ENCODE results near the gene ZDHHC12.

Gene ZDHHC12

GRCh38 chr9:128729766-128730517 lies 6.0 kb upstream of the ZDHHC12 start:
- no peak for DNase-seq (ENCODE audit: low read depth)

GRCh38 chr9:128729302-128729701 lies 5.4 kb upstream of the ZDHHC12 start:
- DNase-seq (ENCODE audit: low read depth) = no peak

- no peak for DNase-seq (ENCODE audit: low read depth)
Observed at GRCh38 chr9:128728298-128728697, 4.4 kb upstream of the ZDHHC12 start.

- DNase-seq (ENCODE audit: low read depth) = no peak
Observed at GRCh38 chr9:128727640-128728248, 3.8 kb upstream of the ZDHHC12 start.

- DNase-seq (ENCODE audit: low read depth) = peak; percentile 56
Observed at GRCh38 chr9:128724744-128725211, 851 bp upstream of the ZDHHC12 start.

DNA sequence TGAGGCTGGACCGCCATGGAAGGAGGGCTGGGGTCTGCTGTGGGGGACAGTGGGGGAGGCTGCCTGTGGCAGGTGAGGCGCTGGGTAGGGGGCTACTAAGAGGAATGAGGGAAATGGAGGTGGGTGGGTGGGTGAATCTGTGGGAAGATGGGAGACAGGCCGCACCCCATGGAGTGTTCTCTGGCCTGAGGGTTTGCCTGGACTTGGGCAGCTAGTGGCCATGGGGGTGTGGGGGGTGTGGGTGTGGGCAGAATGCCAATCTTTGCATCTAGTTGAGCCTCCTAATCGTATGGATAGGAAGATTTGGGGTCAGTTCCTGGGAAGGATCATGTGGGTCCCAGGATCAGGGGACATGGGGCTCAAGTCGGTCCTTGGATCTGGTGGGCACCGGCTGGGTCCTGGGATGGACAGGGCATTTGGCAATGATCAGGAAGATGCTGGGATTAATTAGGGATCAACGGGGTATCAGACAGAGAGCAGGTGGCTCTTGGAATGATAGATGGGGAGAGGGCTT lies 518 bp downstream of the ZDHHC12 start:
- DNase-seq (ENCODE audit: low read depth) = no peak

- no peak for DNase-seq (ENCODE audit: low read depth)
Observed at GRCh38 chr9:128722380-128723351, 1.3 kb downstream of the ZDHHC12 start.

GRCh38 chr9:128721487-128722010 lies 2.4 kb downstream of the ZDHHC12 start:
- DNase-seq (ENCODE audit: low read depth) = no peak

DNA sequence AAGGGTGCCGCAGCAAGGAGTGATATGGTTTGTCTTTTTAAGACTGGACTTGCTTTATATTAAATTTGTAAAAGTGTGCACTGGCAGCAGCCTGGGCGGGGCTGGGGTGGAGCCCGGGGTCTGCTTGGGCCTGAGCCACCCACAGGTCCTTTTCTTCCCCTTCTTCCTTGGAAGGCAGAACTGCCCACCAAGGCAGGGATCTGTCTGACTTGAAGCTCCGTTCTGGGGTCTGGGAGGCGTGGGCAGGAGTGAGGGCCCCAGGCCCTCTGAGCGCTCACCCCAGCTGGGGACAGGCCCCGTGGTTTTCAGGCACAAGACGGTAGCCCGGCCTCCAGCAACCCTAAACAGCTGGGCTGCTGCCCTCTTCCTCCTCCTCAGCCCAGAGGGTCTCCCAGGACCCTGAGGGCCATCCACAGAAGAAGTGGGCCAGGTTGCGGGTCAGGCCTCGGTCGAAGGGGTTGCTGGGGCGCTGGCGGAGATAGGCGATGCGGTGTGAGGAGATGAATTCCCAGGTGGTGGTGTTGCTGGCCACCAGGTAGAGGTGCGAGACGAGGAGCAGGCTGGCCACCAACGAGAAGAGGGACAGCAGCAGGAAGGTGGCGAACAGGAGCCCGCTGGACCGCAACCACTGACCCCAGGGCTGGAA lies 3.0 kb downstream of the ZDHHC12 start:
- DNase-seq (ENCODE audit: low read depth) = no peak

GRCh38 chr9:128719919-128720605 lies 3.9 kb downstream of the ZDHHC12 start:
- DNase-seq (ENCODE audit: low read depth) = no peak

- DNase-seq (ENCODE audit: low read depth) = no peak
Observed at GRCh38 chr9:128718475-128718874, 5.5 kb downstream of the ZDHHC12 start.

DNA sequence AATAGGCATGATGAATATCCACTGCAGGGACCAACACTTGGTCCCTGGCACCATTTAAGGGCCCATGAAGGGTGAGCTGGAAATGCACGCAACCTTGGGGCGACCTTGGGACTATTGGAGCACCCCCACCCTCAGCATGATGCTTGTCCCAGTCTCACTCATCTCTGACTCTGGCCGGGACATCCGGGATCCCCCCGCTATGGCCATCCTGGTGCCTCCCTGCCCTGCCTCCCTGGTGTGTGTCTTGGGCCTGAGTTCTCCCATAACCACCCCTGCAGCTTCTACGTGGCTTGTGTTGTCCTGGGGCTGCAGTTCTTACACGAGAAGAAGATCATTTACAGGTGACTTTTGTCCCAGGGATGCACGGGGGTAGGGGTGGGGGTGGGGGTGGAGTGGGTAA lies 5.9 kb downstream of the ZDHHC12 start:
- DNase-seq (ENCODE audit: low read depth) = no peak

GRCh38 chr9:128716581-128717254 lies 7.2 kb downstream of the ZDHHC12 start:
- DNase-seq (ENCODE audit: low read depth) = no peak

DNA sequence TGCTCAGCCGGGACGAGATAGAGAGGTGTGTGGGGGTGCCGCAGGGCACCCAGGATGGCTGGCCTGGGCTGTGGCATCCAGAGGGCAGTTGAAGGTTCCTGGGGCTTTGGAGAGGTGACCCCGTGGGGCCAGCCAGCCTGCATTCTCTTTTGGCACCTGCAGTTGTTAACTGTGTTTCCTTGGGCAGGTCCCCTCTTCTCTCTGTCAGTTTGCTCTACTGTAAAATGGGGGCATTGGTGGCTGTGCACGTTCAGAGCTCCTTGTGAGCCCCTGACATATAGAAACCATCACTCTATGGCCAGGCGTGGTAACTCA lies 8.5 kb downstream of the ZDHHC12 start:
- no peak for DNase-seq (ENCODE audit: low read depth)

DNA sequence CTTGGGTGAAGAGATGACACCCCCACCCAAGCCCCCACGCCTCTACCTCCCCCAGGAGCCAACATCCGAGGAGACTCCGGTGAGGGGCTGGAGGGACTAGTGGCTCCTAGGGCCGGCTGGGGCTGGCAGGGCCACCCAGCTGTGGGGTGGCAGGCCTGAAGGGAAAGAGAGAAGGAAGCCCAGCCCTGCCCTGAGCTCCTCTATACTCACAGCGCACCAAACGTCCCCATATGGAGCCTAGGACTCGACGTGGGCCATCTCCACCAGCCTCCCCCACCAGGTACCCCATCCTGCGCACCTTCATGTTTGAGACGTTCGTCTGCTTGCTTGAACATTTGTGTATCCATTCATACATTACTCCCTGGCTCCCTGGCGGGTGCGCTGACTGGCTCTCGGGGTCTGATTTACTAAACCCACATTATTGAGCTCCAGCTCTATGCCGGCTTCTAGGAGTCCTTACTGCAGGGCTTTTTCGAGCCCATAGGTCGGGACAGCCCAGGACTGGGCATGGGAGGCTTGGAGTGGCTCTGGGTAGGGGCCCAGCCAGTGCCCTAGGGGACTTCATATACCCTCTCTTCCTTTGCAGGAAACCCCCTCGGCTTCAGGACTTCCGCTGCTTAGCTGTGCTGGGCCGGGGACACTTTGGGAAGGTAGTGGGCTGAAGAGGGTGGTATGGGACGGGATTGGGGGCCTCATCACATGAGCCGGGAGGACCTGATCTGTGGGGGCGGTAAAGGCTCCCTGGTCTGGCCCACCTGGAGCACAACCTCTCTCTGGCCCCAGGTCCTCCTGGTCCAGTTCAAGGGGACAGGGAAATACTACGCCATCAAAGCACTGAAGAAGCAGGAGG lies 9.1 kb downstream of the ZDHHC12 start:
- no peak for DNase-seq (ENCODE audit: low read depth)

- no peak for DNase-seq (ENCODE audit: low read depth)
Observed at GRCh38 chr9:128713941-128714573, 9.9 kb downstream of the ZDHHC12 start.

DNA sequence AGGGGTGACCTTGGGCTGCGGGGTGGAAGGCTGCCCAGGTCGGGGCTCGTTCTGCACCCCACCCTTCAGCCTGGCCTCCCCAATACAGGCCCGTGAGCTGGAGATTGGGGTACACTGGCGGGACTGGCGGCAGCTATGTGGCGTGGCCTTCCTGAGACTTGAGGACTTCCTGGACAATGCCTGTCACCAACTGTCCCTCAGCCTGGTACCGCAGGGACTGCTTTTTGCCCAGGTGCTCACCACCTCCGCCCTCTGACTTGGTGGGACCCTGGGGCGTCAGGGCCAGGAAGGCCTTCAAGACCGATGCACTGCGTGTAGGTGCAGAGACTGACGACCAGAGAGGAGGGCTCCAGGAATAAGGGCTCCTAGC lies 10.5 kb downstream of the ZDHHC12 start:
- DNase-seq (ENCODE audit: low read depth) = no peak

DNA sequence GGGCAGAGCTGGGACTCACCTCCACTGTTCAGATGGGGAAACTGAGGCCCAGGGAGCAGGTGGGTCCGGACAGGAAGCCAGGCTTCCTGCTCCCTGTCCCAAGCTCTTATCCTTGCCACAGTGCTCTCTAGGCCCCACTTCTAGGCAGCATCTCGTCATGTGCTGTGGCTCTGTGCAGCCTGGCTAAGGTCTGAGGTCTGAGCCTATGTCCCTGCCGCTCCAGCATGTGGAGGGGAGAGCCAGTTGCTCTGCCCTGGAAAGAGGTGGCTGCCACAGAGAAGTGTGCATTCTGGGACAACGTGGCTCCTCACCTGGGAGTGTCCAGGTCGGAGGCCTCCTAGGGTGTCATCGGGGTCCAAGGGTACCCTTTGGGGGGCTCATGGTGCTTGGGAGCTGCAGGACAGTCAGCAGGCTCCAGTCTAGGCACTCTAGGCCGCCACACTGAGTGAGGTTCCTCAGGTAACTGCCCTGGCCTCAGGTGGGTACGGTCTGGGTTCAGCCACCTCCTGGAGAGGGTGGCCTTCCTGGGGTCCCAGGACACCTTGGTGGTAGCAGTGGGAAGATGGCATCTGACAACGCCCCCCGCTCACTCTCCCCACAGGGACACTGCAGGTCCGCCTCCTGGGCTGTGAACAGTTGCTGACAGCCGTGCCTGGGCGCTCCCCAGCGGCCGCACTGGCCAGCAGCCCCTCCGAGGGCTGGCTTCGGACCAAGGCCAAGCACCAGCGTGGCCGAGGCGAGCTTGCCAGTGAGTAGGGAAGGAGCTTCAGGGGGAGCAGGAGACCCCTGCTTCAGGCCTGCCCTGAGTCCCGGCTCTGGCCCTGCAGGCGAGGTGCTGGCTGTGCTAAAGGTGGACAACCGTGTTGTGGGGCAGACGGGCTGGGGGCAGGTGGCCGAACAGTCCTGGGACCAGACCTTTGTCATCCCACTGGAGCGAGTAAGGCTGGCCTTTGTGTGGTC lies 11.2 kb downstream of the ZDHHC12 start:
- DNase-seq (ENCODE audit: low read depth) = no peak

Measured in GM04503 (cell line).